Activated CD8-positive, alpha-beta memory T cell treated with anti-CD3 and anti-CD28 coated beads, Interleukin-2, amount 50 U/mL, for 1 hour (primary cell): ENCODE measurements around the gene EVI5.

Experiments
- DNase-seq: peaks from one replicate; pipeline ENCODE4 v3.0.0-alpha.2; 2020; ENCODE audit errors: extremely low read depth

The EVI5 gene

GRCh38 chr1:92784639-92785500, at the start of gene EVI5:
TSS of gene EVI5 (minus strand) at chr1:92785108. CDS start at chr1:92736546, 48,562 bp downstream.
- no peak for DNase-seq

GRCh38 chr1:92834617-92835016, 49.7 kb upstream of the EVI5 start:
- DNase-seq, result no peak

GRCh38 chr1:92833840-92834239, 48.9 kb upstream of the EVI5 start:
- DNase-seq, result no peak

GRCh38 chr1:92832537-92833114, 47.7 kb upstream of the EVI5 start:
- no peak for DNase-seq

GRCh38 chr1:92831762-92832536, 47.0 kb upstream of the EVI5 start, which contains the start of gene RPL5:
TSS of gene RPL5 (plus strand) at chr1:92832040. CDS start at chr1:92832115, 75 bp downstream.
- peak; percentile 93 for DNase-seq

- no peak for DNase-seq
These were observed 46.5 kb upstream of the EVI5 start for GRCh38 chr1:92831368-92831761.

GRCh38 chr1:92826792-92827191, 41.9 kb upstream of the EVI5 start:
- no peak for DNase-seq

- no peak for DNase-seq
These were observed 38.0 kb upstream of the EVI5 start for GRCh38 chr1:92822879-92823278.

- no peak for DNase-seq
These were observed 35.6 kb upstream of the EVI5 start for GRCh38 chr1:92820551-92820950.

- DNase-seq, result no peak
These were observed 35.1 kb upstream of the EVI5 start for GRCh38 chr1:92820024-92820423.

GRCh38 chr1:92817986-92818764, 33.3 kb upstream of the EVI5 start:
- no peak for DNase-seq

GRCh38 chr1:92817137-92817697, 32.3 kb upstream of the EVI5 start:
- DNase-seq, result no peak

GRCh38 chr1:92816732-92817131, 31.8 kb upstream of the EVI5 start:
- no peak for DNase-seq

GRCh38 chr1:92808381-92808780, 23.5 kb upstream of the EVI5 start:
- DNase-seq, result no peak

- DNase-seq, result no peak
These were observed 20.3 kb upstream of the EVI5 start for GRCh38 chr1:92805216-92805615.

- no peak for DNase-seq
These were observed 19.9 kb upstream of the EVI5 start for GRCh38 chr1:92804721-92805201.

- DNase-seq, result no peak
These were observed 18.4 kb upstream of the EVI5 start for GRCh38 chr1:92803140-92803887.

GRCh38 chr1:92797961-92798360, 13.1 kb upstream of the EVI5 start:
- DNase-seq, result no peak

GRCh38 chr1:92797297-92797696, 12.4 kb upstream of the EVI5 start:
- no peak for DNase-seq

GRCh38 chr1:92795166-92795565, 10.3 kb upstream of the EVI5 start:
- DNase-seq, result no peak
